BJ (cell line): ENCODE results near the gene TGFB1. TPM values are rescaled to one million over a fixed set of nuclear protein-coding genes. Genes with fewer than 3 reads are reported as not detected.

Experiments
- CTCF ChIA-PET: fragments of 350-600 bp; formaldehyde crosslinking; extraction: SDS; loops from one replicate; lab custom pipeline; 2021; ENCODE audit warnings: antibody characterized with exemption, inconsistent platforms; lab: Yijun Ruan, JAX
- POLR2A ChIA-PET: fragments of 300-600 bp; sonication (Branson Sonifier 250); formaldehyde crosslinking; extraction: SDS; loops from one replicate; lab custom pipeline; 2021; ENCODE audit warnings: antibody characterized with exemption; lab: Charles Lee
- DNase-seq: peaks from one replicate; pipeline ENCODE4 v3.0.0-alpha.2; 2011; ENCODE audit warnings: low read depth
- H3K27me3 ChIP-seq: 2 replicates; pipeline ENCODE4 v1.6.0; 2011; ENCODE audit warnings: low read length; ENCODE audit not compliant: control insufficient read depth, insufficient read depth
- H3K36me3 ChIP-seq: 2 replicates; pipeline ENCODE4 v1.5.1; 2011; ENCODE audit warnings: low read length; ENCODE audit not compliant: control insufficient read depth, insufficient read depth
- H3K4me3 ChIP-seq: 2 replicates; pipeline ENCODE4 v1.5.1; 2011; ENCODE audit warnings: low read depth, mild to moderate bottlenecking, control low read depth, low read length
- polyA plus RNA-seq: library from polyadenylated mRNA; depleted of rRNA; stranded (reverse); fragments of >200 nt; gene quantifications from 2 replicates; pipeline ENCODE4 v1.2.3, GENCODE V29; 2011
- TF ChIP-seq, protein P1 (sequence below): IDR thresholded peaks from 2 replicates; pipeline ENCODE4 v1.5.1; 2011; ENCODE audit warnings: low read depth, mild to moderate bottlenecking, control low read depth, inconsistent platforms, low read length, moderate library complexity; ENCODE audit not compliant: insufficient read depth

Gene TGFB1
- polyA plus RNA-seq, 1 experiment, result 11.2 TPM

DNA sequence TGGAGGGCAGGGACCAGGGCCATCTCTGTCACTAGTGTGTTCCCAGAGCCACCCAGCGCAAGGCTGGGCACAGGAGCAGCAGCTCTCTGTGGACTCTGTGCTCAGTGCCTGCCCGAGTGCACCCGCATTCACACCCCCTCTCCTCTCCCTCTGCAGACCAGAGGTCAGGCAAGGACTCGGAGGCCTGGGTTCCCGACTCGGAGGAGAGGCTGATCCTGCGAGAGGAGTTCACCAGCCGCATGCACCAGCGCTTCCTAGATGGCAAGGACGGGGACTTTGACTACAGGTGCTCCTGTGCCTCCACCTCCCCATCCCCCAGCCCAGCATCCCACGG, 33.6 kb downstream of the TGFB1 start:
- POLR2A ChIA-PET, result no interaction called here

DNA sequence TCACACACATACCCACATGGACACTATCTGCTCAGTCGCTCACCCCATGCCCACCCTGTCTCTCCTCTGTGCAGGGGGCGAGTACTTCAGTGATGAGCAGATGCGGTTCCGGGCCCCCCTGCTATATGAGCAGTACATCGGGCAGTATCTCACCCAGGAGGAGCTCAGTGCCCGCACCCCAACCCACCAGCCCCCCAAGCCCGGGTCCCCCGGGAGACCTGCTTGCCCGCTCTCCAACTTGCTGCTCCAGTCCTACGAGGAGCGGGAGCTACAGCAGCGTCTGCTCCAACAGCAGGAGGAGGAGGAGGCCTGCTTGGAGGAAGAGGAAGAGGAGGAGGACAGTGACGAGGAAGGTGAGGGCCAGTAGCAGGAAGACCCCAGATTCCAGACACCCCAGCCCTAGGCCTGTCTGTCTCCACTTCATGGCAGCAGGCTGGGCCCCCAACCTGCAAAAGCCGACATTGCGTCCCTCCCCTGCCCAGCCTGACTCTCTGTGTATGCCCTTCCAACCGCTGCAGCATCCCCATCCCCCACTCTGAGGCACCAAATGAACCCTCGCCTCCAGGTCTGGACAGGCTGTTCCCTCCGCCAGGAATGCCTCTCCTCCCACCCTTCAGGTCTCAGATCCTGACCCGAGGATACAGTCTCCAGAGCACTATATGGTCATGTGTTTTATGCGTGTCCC, 34.1 kb downstream of the TGFB1 start:
- DNase-seq, result no peak
- POLR2A ChIA-PET, result no interaction called here

More for the DNA sequence above, 33.6 kb downstream of the TGFB1 start:
- TF ChIP-seq, protein P1, sequence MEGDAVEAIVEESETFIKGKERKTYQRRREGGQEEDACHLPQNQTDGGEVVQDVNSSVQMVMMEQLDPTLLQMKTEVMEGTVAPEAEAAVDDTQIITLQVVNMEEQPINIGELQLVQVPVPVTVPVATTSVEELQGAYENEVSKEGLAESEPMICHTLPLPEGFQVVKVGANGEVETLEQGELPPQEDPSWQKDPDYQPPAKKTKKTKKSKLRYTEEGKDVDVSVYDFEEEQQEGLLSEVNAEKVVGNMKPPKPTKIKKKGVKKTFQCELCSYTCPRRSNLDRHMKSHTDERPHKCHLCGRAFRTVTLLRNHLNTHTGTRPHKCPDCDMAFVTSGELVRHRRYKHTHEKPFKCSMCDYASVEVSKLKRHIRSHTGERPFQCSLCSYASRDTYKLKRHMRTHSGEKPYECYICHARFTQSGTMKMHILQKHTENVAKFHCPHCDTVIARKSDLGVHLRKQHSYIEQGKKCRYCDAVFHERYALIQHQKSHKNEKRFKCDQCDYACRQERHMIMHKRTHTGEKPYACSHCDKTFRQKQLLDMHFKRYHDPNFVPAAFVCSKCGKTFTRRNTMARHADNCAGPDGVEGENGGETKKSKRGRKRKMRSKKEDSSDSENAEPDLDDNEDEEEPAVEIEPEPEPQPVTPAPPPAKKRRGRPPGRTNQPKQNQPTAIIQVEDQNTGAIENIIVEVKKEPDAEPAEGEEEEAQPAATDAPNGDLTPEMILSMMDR, result no peak
- no peak for DNase-seq
- H3K4me3 ChIP-seq, result no peak overlapping the region
- H3K27me3 ChIP-seq, result no peaks in the 10 kb centered on the region
- CTCF ChIA-PET, result interaction anchor here (1.0 to 5.0 kb wide), 2 partner anchors 12 to 113 kb away, joined by 3 to 31 read pairs; no protein-coding TSS in a partner anchor
- peaks cover 28% of the 10 kb centered on the region for H3K36me3 ChIP-seq

DNA sequence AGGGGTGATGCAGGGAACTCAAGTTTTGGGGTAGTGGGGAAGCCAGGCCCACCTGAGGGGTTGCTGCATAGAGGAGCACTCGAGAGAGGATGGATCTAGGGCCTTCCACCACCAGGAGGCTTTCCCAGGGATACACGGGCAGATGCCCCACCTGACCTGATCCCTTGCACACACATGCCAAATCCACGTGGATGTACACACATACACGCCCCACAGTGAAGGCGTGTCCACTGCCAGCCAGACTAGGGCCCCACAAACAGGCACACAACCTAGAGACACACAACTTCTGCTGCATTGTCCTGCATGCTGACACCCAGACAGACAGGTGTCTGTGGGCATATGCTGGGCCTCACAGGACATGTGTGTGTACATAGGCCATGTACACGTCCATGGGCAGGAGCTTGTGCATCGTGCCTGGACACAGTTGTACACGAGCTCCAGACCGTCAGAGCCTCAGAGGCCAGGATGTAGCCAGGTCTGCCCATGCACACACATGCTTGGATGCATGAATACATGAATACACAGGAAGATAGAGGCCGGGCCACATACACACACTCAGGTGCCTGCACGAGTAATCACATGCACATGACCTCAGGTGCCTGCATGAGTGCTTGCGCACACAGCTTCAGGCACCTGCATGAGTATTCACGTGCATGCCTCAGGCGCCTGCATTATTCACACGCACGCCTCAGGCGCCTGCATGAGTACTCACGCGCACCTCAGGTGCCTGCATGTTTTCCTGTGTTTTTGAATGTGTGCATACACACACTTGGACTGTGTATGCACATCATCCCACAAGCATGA, 34.8 kb downstream of the TGFB1 start:
- Histone ChIP-seq H3K36me3 (peaks cover 28% of the 10 kb centered on the region), H3K4me3 (no peak overlapping the region), H3K27me3 (no peaks in the 10 kb centered on the region)
- TF ChIP-seq, protein P1, result no peak
- CTCF ChIA-PET, result interaction anchor here (0.8 to 1.3 kb wide), 3 partner anchors 10 to 113 kb away, joined by 3 read pairs; no protein-coding TSS in a partner anchor
- POLR2A ChIA-PET, result no interaction called here
- no peak for DNase-seq

More for the DNA sequence above, 34.1 kb downstream of the TGFB1 start:
- peaks cover 28% of the 10 kb centered on the region for H3K36me3 ChIP-seq
- H3K4me3 ChIP-seq, result no peak overlapping the region
- H3K27me3 ChIP-seq, result no peaks in the 10 kb centered on the region
- CTCF ChIA-PET, result interaction anchor here (1.0 to 5.0 kb wide), 3 partner anchors 11 to 113 kb away, joined by 3 to 31 read pairs (median 3); no protein-coding TSS in a partner anchor
- TF ChIP-seq, protein P1, result no peak

DNA sequence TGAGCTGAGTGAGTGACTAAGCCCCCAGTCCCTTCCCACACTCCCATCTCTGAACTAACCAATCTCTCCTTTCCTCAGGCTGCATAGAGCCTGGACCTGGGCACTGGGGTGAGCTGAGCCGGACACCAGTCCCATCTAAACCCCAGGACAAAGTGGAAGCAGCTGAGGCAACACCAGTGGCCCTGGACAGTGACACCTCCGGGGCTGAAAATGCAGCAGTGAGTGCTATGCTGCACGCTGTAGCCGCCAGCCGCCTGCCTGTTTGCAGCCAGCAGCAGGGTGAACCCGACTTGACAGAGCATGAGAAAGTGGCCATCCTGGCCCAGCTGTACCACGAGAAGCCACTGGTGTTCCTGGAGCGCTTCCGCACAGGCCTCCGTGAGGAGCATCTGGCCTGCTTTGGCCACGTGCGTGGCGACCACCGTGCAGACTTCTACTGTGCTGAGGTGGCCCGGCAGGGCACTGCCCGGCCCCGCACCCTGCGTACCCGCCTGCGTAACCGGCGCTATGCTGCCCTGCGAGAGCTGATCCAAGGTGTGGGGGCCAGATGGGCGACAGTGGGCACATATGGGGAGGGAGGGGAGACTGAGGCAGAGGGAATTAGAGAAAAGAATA, 37.3 kb downstream of the TGFB1 start:
- DNase-seq, result no peak
- TF ChIP-seq, protein P1, result no peak
- H3K27me3 ChIP-seq, result no peaks in the 10 kb centered on the region
- no peak overlapping the region for H3K4me3 ChIP-seq
- H3K36me3 ChIP-seq, result peaks cover 29% of the 10 kb centered on the region
- ChIA-PET CTCF (interaction anchor here (0.6 to 1.2 kb wide), 2 partner anchors 8 to 111 kb away, joined by 4 read pairs; no protein-coding TSS in a partner anchor), POLR2A (no interaction called here)
